HG03159 (cell line): ENCODE measurements around the gene SLC46A1.
"Not testable (repeated sequence)": the region's sequence is repeated elsewhere in the genome, so short reads cannot be mapped to it uniquely, and the experiment has no call there.

ENCODE experiments used
- ATAC-seq: cut with Tn5 transposase; IDR thresholded peaks from one replicate; pipeline ENCODE4 v1.9.1; 2021; ENCODE audit warnings: mild to moderate bottlenecking, moderate library complexity; ENCODE audit not compliant: unreplicated experiment

Gene SLC46A1

GRCh38 chr17:28405632-28406472 is at the start of gene SLC46A1:
Gene SLC46A1, minus strand, starts transcription at chr17:28406212. Its CDS starts 98 bp downstream, at chr17:28406114.
- ATAC-seq, result peak; percentile 56

- ATAC-seq, result no peak
Observed at GRCh38 chr17:28449859-28450258, 43.8 kb upstream of the SLC46A1 start.

DNA sequence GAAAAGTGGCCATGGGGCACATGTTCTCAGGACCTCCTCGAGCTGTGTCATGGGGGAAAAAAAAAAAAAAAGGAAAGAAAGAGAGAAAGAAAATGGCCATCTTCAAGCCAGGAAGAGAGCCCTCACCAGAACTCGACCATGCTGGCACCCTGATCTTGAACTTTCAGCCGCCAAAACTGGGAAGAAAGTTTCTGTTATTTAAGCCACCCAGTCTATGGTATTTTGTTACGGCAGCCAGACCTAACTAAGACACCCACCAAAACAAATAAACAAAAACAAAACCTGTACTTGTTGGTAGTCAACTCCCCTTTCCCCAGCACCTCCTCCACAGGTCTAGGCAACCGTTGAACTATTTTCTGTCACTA is 41.4 kb upstream of the SLC46A1 start:
- no peak for ATAC-seq

- no peak for ATAC-seq
Observed at GRCh38 chr17:28446716-28447395, 40.8 kb upstream of the SLC46A1 start.

GRCh38 chr17:28443901-28444638 is 38.1 kb upstream of the SLC46A1 start:
- ATAC-seq, result no peak

- ATAC-seq, result not testable (repeated sequence)
Observed at GRCh38 chr17:28434326-28434725, 28.3 kb upstream of the SLC46A1 start.

- ATAC-seq, result no peak
Observed at GRCh38 chr17:28433721-28434120, 27.7 kb upstream of the SLC46A1 start.

DNA sequence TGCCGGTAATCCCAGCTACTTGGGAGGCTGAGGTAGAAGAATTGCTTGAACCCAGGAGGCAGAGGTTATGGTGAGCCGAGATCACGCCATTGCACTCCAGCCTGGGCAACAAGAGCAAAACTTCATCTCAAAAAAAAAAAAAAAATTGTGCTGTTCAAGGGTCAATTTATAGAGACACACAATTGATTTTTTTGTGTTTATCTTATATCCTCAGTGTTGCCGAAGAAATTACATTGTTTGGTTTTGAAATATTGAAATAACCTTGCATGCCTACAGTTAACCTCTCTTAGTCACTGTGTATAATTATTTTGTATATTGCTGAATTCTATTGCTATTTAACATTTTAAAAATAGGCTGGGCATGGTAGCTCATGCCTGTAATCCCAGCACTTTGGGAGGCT is 22.0 kb upstream of the SLC46A1 start:
- not testable (repeated sequence) for ATAC-seq

DNA sequence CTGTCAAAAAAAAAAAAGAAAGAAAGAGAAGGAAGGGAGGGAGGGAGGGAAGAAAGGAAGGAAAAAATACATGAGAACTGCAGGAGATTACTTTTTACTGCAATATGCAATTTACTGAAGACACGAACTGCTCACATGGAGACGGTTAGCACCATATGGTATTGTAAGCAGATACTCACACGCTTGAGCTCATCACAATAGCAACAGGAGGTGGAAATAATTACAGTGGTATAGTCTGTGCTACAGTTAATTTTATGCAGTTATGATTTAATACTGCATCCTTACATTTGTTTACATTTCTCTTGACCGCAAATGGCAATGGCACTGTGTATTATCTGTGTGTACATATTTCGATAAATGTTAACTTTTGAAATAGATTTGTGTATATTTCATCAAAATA is 21.4 kb upstream of the SLC46A1 start:
- ATAC-seq, result no peak

DNA sequence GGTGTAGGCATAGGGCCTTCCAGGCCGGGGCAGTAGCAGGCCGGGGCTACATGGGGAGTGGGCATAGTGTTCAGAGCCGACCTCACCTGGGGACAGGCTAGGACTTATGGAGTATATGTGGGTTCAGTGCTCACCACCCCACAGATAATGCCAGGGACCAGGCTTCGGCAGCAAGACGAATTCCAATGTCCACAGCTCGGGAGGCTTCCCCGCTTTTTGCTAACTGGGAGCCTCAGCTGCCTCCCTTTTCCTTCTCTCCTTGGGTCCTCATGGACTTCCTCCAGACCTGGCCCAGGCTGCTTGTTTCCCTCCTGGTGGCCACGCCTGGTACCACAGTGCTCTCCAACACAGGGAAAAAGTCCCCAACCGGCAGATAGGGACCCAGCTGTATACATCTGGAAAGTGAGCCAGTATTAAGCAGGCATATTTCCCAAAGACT is 20.1 kb upstream of the SLC46A1 start:
- ATAC-seq, result no peak

- ATAC-seq, result no peak
Observed at GRCh38 chr17:28425206-28425605, 19.2 kb upstream of the SLC46A1 start.

GRCh38 chr17:28421787-28422305 is 15.8 kb upstream of the SLC46A1 start:
- ATAC-seq, result no peak

- ATAC-seq, result no peak
Observed at GRCh38 chr17:28416703-28417311, 10.8 kb upstream of the SLC46A1 start.

DNA sequence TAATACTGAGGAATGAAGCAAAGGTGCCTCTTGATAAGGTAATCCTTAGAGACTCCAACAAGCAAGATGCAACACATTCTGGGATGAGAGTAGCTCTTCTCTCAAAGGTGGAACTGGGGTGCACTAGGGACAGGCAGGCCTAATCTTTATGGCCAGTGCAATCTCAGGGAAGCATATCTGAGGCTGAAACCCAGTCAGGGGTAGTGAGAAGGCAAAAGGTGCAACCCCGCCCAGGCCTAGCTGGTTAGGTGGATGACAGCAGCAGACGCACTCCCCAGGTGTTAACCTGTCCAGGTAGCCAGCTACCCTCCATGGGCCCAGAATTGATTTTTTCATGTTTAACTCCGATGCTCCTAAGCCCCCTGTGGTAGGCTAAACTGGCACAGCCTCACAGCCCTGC is 9.9 kb upstream of the SLC46A1 start:
- ATAC-seq, result no peak

DNA sequence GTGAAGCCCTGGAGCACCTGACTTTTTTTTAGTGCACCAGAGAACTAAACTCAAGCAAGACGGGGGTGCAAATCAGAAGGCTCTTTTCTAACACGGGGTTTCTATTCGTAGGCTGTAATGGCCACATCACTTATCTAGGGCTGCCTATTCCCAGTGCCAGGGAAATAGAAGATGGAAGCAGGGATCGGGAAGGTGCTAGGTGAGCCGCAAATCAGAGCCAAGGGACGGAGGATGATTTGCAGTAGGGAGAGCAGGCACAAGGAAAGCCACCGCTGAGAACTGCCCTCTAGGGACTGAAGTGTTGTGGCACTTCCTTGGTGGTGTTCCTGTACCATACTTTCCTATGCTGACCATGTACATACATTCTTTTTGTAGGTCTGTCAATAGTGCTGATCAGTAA is 7.8 kb upstream of the SLC46A1 start:
- no peak for ATAC-seq

- no peak for ATAC-seq
Observed at GRCh38 chr17:28412099-28412498, 6.1 kb upstream of the SLC46A1 start.

GRCh38 chr17:28407974-28408306 is 1.9 kb upstream of the SLC46A1 start:
- ATAC-seq, result no peak

DNA sequence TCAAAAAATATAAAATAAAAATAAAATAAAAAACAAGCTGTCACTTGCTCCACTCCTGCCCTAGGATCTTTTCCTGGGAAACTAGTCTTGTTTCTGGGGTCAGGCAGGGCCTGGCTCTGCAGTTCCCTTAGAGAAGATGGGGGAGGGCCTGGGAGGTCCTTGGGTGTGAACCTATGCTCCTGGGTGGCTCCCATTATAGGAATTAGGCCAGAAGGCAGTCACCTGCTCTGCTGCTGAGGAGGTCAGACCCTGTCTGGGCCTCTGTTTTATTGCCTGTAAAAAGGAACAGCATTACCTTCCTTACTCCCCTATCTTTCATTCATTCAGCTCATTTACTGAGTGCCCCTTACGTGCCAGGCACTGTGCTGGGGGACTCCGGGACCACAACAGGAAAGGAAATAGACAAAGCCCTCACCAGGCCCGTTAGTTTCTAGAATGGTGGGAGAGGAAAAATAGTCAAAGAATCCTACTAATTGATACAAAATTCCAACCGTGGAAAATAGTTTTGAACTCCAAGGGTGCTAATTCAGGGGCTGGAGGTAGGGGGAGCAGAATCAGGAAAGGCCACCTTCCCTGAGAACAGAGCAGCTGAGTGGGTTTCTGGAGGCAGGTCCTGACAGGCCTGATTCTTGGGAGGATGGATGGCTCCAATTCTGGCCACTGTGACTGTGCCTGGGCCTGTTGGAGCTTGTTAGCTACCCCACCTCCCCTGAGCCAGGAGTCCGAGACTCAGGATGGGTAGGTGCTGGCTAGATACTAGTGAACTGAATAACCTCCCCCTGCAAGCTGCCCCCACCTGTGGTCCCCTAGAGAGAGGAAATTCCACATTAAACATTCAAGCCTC is 1.3 kb upstream of the SLC46A1 start:
- ATAC-seq, result no peak

GRCh38 chr17:28406473-28406814 is 432 bp upstream of the SLC46A1 start:
- ATAC-seq, result no peak
